Karpas-422 (cell line): Measurements from ENCODE around the gene LBX2. TPM values are rescaled to one million over a fixed set of nuclear protein-coding genes. Genes with fewer than 3 reads are reported as not detected.
"Not testable (repeated sequence)": the region's sequence is repeated elsewhere in the genome, so short reads cannot be mapped to it uniquely, and the experiment has no call there.

Experiments used
- DNase-seq: peaks from one replicate; pipeline ENCODE4 v3.0.0-alpha.2; 2015
- H2AFZ ChIP-seq: fragments of 200-600 bp; sonication (generic); 2 replicates; pipeline ENCODE4 v1.6.1; 2014; ENCODE audit warnings: antibody characterized with exemption, low read length, mixed read lengths
- H3K27ac ChIP-seq: fragments of 200-600 bp; sonication (generic); 2 replicates; pipeline ENCODE4 v1.5.1; 2014; ENCODE audit warnings: mild to moderate bottlenecking, low read length, moderate library complexity
- H3K27me3 ChIP-seq: fragments of 200-600 bp; sonication (generic); 2 replicates; pipeline ENCODE4 v1.6.1; 2014; ENCODE audit warnings: low read length, mixed read lengths
- H3K36me3 ChIP-seq: fragments of 200-600 bp; sonication (generic); 2 replicates; pipeline ENCODE4 v1.6.1; 2014; ENCODE audit warnings: low read length, mixed read lengths; ENCODE audit not compliant: insufficient read depth
- H3K4me1 ChIP-seq: fragments of 200-600 bp; sonication (generic); 2 replicates; pipeline ENCODE4 v1.6.1; 2014; ENCODE audit warnings: mild to moderate bottlenecking, low read length, mixed read lengths
- H3K4me2 ChIP-seq: fragments of 200-600 bp; sonication (generic); 2 replicates; pipeline ENCODE4 v1.6.1; 2014; ENCODE audit warnings: low read length, low read depth, mild to moderate bottlenecking; ENCODE audit not compliant: poor library complexity, severe bottlenecking
- H3K4me3 ChIP-seq: fragments of 200-600 bp; sonication (generic); 2 replicates; pipeline ENCODE4 v1.5.1; 2014; ENCODE audit warnings: mild to moderate bottlenecking, antibody characterized with exemption, low read length, mixed read lengths
- H3K79me2 ChIP-seq: fragments of 200-600 bp; sonication (generic); 2 replicates; pipeline ENCODE4 v1.6.1; 2014; ENCODE audit warnings: mild to moderate bottlenecking, low read length, mixed read lengths
- H3K9ac ChIP-seq: fragments of 200-600 bp; sonication (generic); 2 replicates; pipeline ENCODE4 v1.6.0; 2014; ENCODE audit warnings: low read length
- H3K9me2 ChIP-seq: fragments of 200-600 bp; sonication (generic), shearing (Covaris generic); replicated peaks from 2 replicates; pipeline ENCODE4 v1.6.0; 2014; ENCODE audit warnings: mild to moderate bottlenecking, low read length, moderate library complexity; ENCODE audit not compliant: insufficient read depth
- H3K9me3 ChIP-seq: fragments of 300-700, 200-600 bp; sonication (generic); 2 replicates; pipeline ENCODE4 v1.6.1; 2014; ENCODE audit warnings: low read length, mixed read lengths
- H4K20me1 ChIP-seq: fragments of 200-600 bp; sonication (generic); 2 replicates; pipeline ENCODE4 v1.6.1; 2014; ENCODE audit warnings: mild to moderate bottlenecking, antibody characterized with exemption, low read length, low read depth; ENCODE audit not compliant: insufficient read depth
- total RNA-seq: library from RNA; depleted of rRNA; stranded (reverse); fragments of >200 nt; shearing (Covaris generic); gene quantifications from 2 replicates; pipeline ENCODE4 v1.2.3, GENCODE V29; 2014; ENCODE audit warnings: low replicate concordance

Gene LBX2
- total RNA-seq, 1 experiment from 2014 or later = 7.2 TPM

GRCh38 chr2:74472945-74473258 is 26.5 kb downstream of the LBX2 start:
- Histone ChIP-seq H3K36me3 (peaks cover 10% of the 10 kb centered on the region; the same call in 1 of the 2 replicates), H3K4me3 (peak overlapping the region; percentile 71), H3K9me3 (no peaks in the 10 kb centered on the region), H2AFZ (peak overlapping the region; percentile 58; the same call in 1 of the 2 replicates), H3K79me2 (peaks cover 9% of the 10 kb centered on the region), H3K27me3 (no peaks in the 10 kb centered on the region), H3K4me2 (peak overlapping the region; percentile 92), H3K9me2 (no peaks in the 10 kb centered on the region), H3K4me1 (peaks cover 24% of the 10 kb centered on the region), H4K20me1 (no peaks in the 10 kb centered on the region; the same call in 1 of the 2 replicates), H3K27ac (peak overlapping the region; percentile 83), H3K9ac (peak overlapping the region; percentile 76)
- DNase-seq = no peak

GRCh38 chr2:74472086-74472944 is 27.1 kb downstream of the LBX2 start, which contains the start of gene MRPL53:
MRPL53 (minus strand) TSS chr2:74472680; CDS start chr2:74472660, 20 bp downstream.
- H3K27me3 ChIP-seq = no peaks in the 10 kb centered on the region
- H3K4me2 ChIP-seq = peak within 1 kb of the TSS; percentile 92
- no peaks in the 10 kb centered on the region for H3K9me3 ChIP-seq
- no peaks in the 10 kb centered on the region for H3K9me2 ChIP-seq
- no peaks in the 10 kb centered on the region; the same call in 1 of the 2 replicates for H4K20me1 ChIP-seq
- peaks cover 10% of the 10 kb centered on the region; the same call in 1 of the 2 replicates for H3K36me3 ChIP-seq
- H3K79me2 ChIP-seq = peaks cover 9% of the 10 kb centered on the region
- peaks cover 24% of the 10 kb centered on the region for H3K4me1 ChIP-seq
- peak within 1 kb of the TSS; percentile 71 for H3K4me3 ChIP-seq
- H3K9ac ChIP-seq = peak within 1 kb of the TSS; percentile 76
- H2AFZ ChIP-seq = peak within 1 kb of the TSS; percentile 58; the same call in 1 of the 2 replicates
- peak within 1 kb of the TSS; percentile 83 for H3K27ac ChIP-seq
- DNase-seq = peak; percentile 99

- H3K4me3 ChIP-seq = peak overlapping the region; percentile 71
- peak overlapping the region; percentile 76 for H3K9ac ChIP-seq
Measured at GRCh38 chr2:74471332-74472065, 27.9 kb downstream of the LBX2 start.

GRCh38 chr2:74470742-74471141 is 28.7 kb downstream of the LBX2 start:
- not testable (repeated sequence) for H3K27me3 ChIP-seq

More at GRCh38 chr2:74471332-74472065, 27.9 kb downstream of the LBX2 start:
- Histone ChIP-seq H2AFZ (peak overlapping the region; percentile 4; the same call in 1 of the 2 replicates), H4K20me1 (no peaks in the 10 kb centered on the region; the same call in 1 of the 2 replicates), H3K27me3 (no peaks in the 10 kb centered on the region), H3K9me2 (no peaks in the 10 kb centered on the region), H3K4me2 (peak overlapping the region; percentile 92), H3K79me2 (peaks cover 9% of the 10 kb centered on the region), H3K27ac (peak overlapping the region; percentile 83), H3K9me3 (no peaks in the 10 kb centered on the region), H3K36me3 (peaks cover 10% of the 10 kb centered on the region; the same call in 1 of the 2 replicates), H3K4me1 (peaks cover 24% of the 10 kb centered on the region)
- peak; percentile 77 for DNase-seq

GRCh38 chr2:74464406-74464805 is 35.0 kb downstream of the LBX2 start:
- Histone ChIP-seq H3K9ac (peak overlapping the region; percentile 84), H3K4me3 (peak overlapping the region; percentile 78), H2AFZ (no peak overlapping the region), H3K9me2 (no peaks in the 10 kb centered on the region), H3K27me3 (no peaks in the 10 kb centered on the region), H3K4me2 (peak overlapping the region; percentile 88), H3K36me3 (peaks cover 12% of the 10 kb centered on the region), H3K79me2 (peaks cover 32% of the 10 kb centered on the region), H3K27ac (peak overlapping the region; percentile 73), H3K4me1 (peaks cover 25% of the 10 kb centered on the region), H4K20me1 (peaks cover 4% of the 10 kb centered on the region; the same call in 1 of the 2 replicates), H3K9me3 (no peaks in the 10 kb centered on the region)
- DNase-seq = peak; percentile 69

More at GRCh38 chr2:74470742-74471141, 28.7 kb downstream of the LBX2 start:
- Histone ChIP-seq H3K79me2 (peaks cover 15% of the 10 kb centered on the region), H3K9ac (0 out of 2 replicates have a peak overlapping the region, but pooled peaks have one; percentile 3), H3K4me2 (peak overlapping the region; percentile 92), H3K4me1 (peaks cover 28% of the 10 kb centered on the region)
- not testable (repeated sequence) for H3K9me2 ChIP-seq, H3K4me3 ChIP-seq, H3K27ac ChIP-seq, H2AFZ ChIP-seq, H4K20me1 ChIP-seq, H3K9me3 ChIP-seq, H3K36me3 ChIP-seq, DNase-seq

GRCh38 chr2:74462786-74463105 is 36.7 kb downstream of the LBX2 start:
- Histone ChIP-seq H3K9me3 (no peaks in the 10 kb centered on the region), H3K36me3 (peaks cover 12% of the 10 kb centered on the region), H3K27me3 (no peaks in the 10 kb centered on the region), H4K20me1 (peaks cover 4% of the 10 kb centered on the region; the same call in 1 of the 2 replicates), H3K27ac (no peak overlapping the region), H3K4me2 (no peak overlapping the region), H3K4me3 (no peak overlapping the region), H3K79me2 (peaks cover 37% of the 10 kb centered on the region), H3K9me2 (no peaks in the 10 kb centered on the region), H2AFZ (no peak overlapping the region), H3K4me1 (peaks cover 30% of the 10 kb centered on the region), H3K9ac (no peak overlapping the region)
- peak; percentile 40 for DNase-seq

- Histone ChIP-seq H4K20me1 (peaks cover 4% of the 10 kb centered on the region; the same call in 1 of the 2 replicates), H3K9me3 (no peaks in the 10 kb centered on the region), H3K36me3 (peaks cover 12% of the 10 kb centered on the region), H3K4me1 (peaks cover 31% of the 10 kb centered on the region), H3K79me2 (peaks cover 37% of the 10 kb centered on the region), H3K27me3 (no peaks in the 10 kb centered on the region), H3K27ac (no peak overlapping the region), H3K4me3 (no peak overlapping the region), H3K9ac (no peak overlapping the region), H2AFZ (no peak overlapping the region), H3K9me2 (no peaks in the 10 kb centered on the region), H3K4me2 (no peak overlapping the region)
- DNase-seq = no peak
Measured at GRCh38 chr2:74462054-74462785, 37.2 kb downstream of the LBX2 start.
